BE2C (cell line): ENCODE results near the gene STS.
A peak's percentile ranks its signal among the peaks of the same experiment; 100 is the strongest.
"Not testable (repeated sequence)": the region's sequence is repeated elsewhere in the genome, so short reads cannot be mapped to it uniquely, and the experiment has no call there.

Source experiments
- DNase-seq: peaks from one replicate; pipeline ENCODE4 v3.0.0-alpha.2; 2020
- H3K27me3 ChIP-seq: fragments of 250-450 bp; sonication (Bioruptor Pico); 2 replicates; pipeline ENCODE4 v1.5.1; 2020; ENCODE audit warnings: mild to moderate bottlenecking
- H3K36me3 ChIP-seq: fragments of 250-450 bp; sonication (Bioruptor Pico); 2 replicates; pipeline ENCODE4 v1.5.1; 2020; ENCODE audit warnings: mild to moderate bottlenecking
- H3K4me1 ChIP-seq: fragments of 250-450 bp; sonication (Bioruptor Pico); 2 replicates; pipeline ENCODE4 v1.5.1; 2020
- H3K4me3 ChIP-seq: 2 replicates; pipeline ENCODE4 v1.5.1; 2011; ENCODE audit warnings: low read depth, low read length
- H3K9me3 ChIP-seq: fragments of 250-450 bp; sonication (Bioruptor Pico); 2 replicates; pipeline ENCODE4 v1.5.1; 2020
- CTCF ChIP-seq: IDR thresholded peaks from 2 replicates; pipeline ENCODE4 v1.5.1; 2012; ENCODE audit warnings: mild to moderate bottlenecking, low read depth, low read length

STS gene

DNA sequence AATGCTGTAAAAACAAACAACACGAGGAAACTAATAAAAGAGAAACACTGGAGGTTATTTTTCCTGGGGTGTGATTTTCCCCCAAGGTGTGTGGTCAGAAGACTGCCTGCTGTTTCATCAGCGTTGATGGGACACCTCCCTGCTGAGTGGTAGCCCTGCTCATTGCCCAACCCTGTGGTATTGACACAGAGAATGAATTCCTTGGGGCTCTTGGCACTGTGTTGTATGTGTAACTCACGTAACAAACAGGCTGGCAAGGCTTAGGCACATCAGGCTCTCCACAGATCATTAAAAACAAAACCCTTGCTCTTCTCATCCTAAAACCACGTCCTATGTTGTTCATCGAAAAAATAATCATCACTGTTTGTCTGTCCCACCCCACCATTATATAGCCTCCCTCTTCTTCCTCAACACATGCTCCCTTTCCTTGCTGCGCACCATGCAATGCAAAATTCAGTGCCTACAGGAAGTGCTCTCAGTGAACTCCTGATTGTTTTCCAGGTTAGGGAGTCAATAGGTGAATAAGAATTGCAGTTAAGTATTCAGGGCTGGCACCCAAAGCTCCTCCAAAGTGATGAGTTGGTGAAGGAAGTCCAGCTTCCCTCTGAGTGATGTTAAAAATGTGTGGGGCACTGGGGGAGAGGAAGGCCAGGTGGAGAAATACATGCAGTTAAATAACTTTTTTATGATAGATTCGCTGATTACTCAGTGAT, 11.8 kb downstream of the STS start:
- H3K27me3 ChIP-seq, result no peaks in the 10 kb centered on the region
- DNase-seq, result no peak

DNA sequence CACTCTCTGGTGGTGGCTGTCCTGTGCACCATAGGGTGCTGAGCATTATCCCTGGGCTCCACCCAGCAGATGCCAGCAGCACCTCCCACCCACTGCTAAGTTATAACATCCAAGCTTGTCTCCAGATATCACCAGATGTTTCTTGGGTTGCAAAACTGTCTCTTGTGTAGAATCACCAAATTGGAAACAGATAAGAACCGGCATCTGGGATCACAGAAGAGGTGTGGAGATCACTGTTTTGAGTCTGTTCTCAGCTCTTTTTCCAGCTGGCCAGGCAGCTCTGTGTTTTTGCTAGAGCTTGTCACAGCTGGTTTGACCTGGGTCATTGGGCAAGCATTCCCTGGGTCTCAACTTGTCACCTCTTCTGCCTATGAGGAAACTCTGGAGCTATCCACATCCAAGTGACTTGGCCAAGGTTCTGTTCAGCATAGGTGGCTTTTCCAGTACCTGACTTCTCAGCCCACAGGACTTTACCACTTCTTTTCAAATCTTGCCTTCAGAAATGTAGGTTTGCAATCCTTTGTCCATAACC, 15.7 kb downstream of the STS start:
- Histone ChIP-seq H3K36me3 (no peaks in the 10 kb centered on the region), H3K4me3 (no peak overlapping the region), H3K27me3 (no peaks in the 10 kb centered on the region), H3K9me3 (no peaks in the 10 kb centered on the region), H3K4me1 (no peaks in the 10 kb centered on the region)
- no peak for DNase-seq
- TF ChIP-seq CTCF, result no peak

More for the DNA sequence above, 11.8 kb downstream of the STS start:
- Histone ChIP-seq H3K4me1 (no peaks in the 10 kb centered on the region), H3K9me3 (no peaks in the 10 kb centered on the region), H3K36me3 (no peaks in the 10 kb centered on the region), H3K4me3 (no peak overlapping the region)
- TF ChIP-seq CTCF, result no peak

DNA sequence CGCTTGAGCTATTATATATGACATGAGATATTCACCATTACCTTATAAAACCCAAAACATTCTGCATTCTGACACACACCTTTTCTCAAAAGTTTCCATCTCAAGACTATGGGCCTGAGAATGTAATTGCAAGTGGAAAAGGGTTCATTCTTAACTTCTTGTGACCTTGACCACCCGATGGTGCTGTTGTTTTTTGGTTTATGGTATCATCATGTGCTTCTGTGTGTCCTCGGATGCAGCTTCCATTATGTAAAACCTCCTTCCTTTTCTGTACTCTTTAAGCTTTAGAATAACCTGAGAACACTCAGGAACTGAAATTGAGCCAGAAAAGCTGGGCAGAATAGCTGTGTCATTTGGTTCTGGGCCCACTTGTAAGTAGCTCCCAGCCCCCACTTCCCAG, 16.7 kb downstream of the STS start:
- H3K36me3 ChIP-seq, result no peaks in the 10 kb centered on the region
- H3K4me3 ChIP-seq, result no peak overlapping the region
- no peak for TF ChIP-seq CTCF
- H3K27me3 ChIP-seq, result no peaks in the 10 kb centered on the region
- no peaks in the 10 kb centered on the region for H3K4me1 ChIP-seq
- DNase-seq, result no peak
- no peaks in the 10 kb centered on the region for H3K9me3 ChIP-seq

- Histone ChIP-seq H3K4me1 (no peaks in the 10 kb centered on the region), H3K36me3 (no peaks in the 10 kb centered on the region), H3K4me3 (no peak overlapping the region), H3K27me3 (no peaks in the 10 kb centered on the region), H3K9me3 (no peaks in the 10 kb centered on the region)
- no peak for DNase-seq
- TF ChIP-seq CTCF, result no peak
Measured at GRCh38 chrX:7168371-7168770, 20.9 kb downstream of the STS start.

DNA sequence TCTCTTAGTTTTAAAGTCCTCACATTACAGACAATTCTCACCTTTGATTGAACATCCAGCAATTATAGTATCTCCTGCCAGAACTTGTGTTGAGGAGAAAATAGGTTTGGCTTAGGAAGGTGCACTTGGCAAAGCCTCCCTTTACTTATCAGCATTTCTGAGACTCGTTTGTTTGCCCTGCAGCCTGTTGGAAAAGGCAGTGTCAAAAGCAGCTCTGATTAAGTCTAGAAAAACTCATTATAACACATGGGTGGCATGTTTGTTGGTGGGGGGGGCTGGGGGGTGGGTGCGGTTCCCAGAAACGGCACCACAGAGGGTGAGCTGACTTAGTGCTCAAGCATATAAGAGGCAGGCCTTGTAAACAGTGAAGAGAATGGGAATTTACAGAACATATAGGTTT, 22.1 kb downstream of the STS start:
- Histone ChIP-seq H3K27me3 (no peaks in the 10 kb centered on the region), H3K36me3 (no peaks in the 10 kb centered on the region), H3K9me3 (no peaks in the 10 kb centered on the region), H3K4me3 (no peak overlapping the region), H3K4me1 (no peaks in the 10 kb centered on the region)
- no peak for TF ChIP-seq CTCF
- DNase-seq, result no peak

GRCh38 chrX:7170898-7171297, 23.4 kb downstream of the STS start:
- H3K36me3 ChIP-seq, result no peaks in the 10 kb centered on the region
- H3K4me1 ChIP-seq, result no peaks in the 10 kb centered on the region
- peak; percentile 50 for TF ChIP-seq CTCF
- H3K27me3 ChIP-seq, result no peaks in the 10 kb centered on the region
- DNase-seq, result peak; percentile 39
- no peaks in the 10 kb centered on the region for H3K9me3 ChIP-seq
- no peak overlapping the region for H3K4me3 ChIP-seq

GRCh38 chrX:7178859-7179258, 31.3 kb downstream of the STS start:
- H3K4me1 ChIP-seq, H3K36me3 ChIP-seq, H3K4me3 ChIP-seq, H3K9me3 ChIP-seq, DNase-seq, H3K27me3 ChIP-seq: not testable (repeated sequence)
